ENCODE results near the gene PTPN12.
"Not testable (repeated sequence)": the region's sequence is repeated elsewhere in the genome, so short reads cannot be mapped to it uniquely, and the experiment has no call there.

The PTPN12 gene

GRCh38 chr7:77537136-77537777, at the start of gene PTPN12:
Gene PTPN12, plus strand, starts transcription at chr7:77537295. Its CDS starts 252 bp downstream, at chr7:77537547.
- DNase-seq = peak; percentile 25

GRCh38 chr7:77488986-77489385, 48.1 kb upstream of the PTPN12 start:
- no peak for DNase-seq

GRCh38 chr7:77497079-77497478, 40.0 kb upstream of the PTPN12 start:
- DNase-seq = no peak

- no peak for DNase-seq
Observed at GRCh38 chr7:77498659-77499379, 38.3 kb upstream of the PTPN12 start.

- no peak for DNase-seq
Observed at GRCh38 chr7:77501192-77501515, 35.9 kb upstream of the PTPN12 start.

GRCh38 chr7:77504951-77505350, 32.1 kb upstream of the PTPN12 start:
- DNase-seq = no peak

- no peak for DNase-seq
Observed at GRCh38 chr7:77506899-77507298, 30.2 kb upstream of the PTPN12 start.

- DNase-seq = not testable (repeated sequence)
Observed at GRCh38 chr7:77513002-77513670, 24.0 kb upstream of the PTPN12 start.

GRCh38 chr7:77516085-77516484, 21.0 kb upstream of the PTPN12 start:
- DNase-seq = no peak

- DNase-seq = no peak
Observed at GRCh38 chr7:77520261-77520660, 16.8 kb upstream of the PTPN12 start.

GRCh38 chr7:77521537-77521936, 15.6 kb upstream of the PTPN12 start:
- DNase-seq = not testable (repeated sequence)

- DNase-seq = no peak
Observed at GRCh38 chr7:77524731-77525130, 12.4 kb upstream of the PTPN12 start.

GRCh38 chr7:77525231-77525630, 11.9 kb upstream of the PTPN12 start:
- DNase-seq = no peak

GRCh38 chr7:77528368-77528767, 8.7 kb upstream of the PTPN12 start:
- DNase-seq = no peak

GRCh38 chr7:77529279-77529678, 7.8 kb upstream of the PTPN12 start:
- no peak for DNase-seq

- DNase-seq = no peak
Observed at GRCh38 chr7:77531038-77531437, 6.1 kb upstream of the PTPN12 start.

- no peak for DNase-seq
Observed at GRCh38 chr7:77532247-77532646, 4.8 kb upstream of the PTPN12 start.

GRCh38 chr7:77532732-77533131, 4.4 kb upstream of the PTPN12 start:
- not testable (repeated sequence) for DNase-seq

- not testable (repeated sequence) for DNase-seq
Observed at GRCh38 chr7:77534046-77534445, 3.0 kb upstream of the PTPN12 start.

GRCh38 chr7:77536017-77536412, 1.1 kb upstream of the PTPN12 start:
- no peak for DNase-seq

- peak; percentile 97 for DNase-seq
Observed at GRCh38 chr7:77536413-77537135, 521 bp upstream of the PTPN12 start.

GRCh38 chr7:77537778-77538280, 734 bp downstream of the PTPN12 start:
- DNase-seq = peak; percentile 10
